NCI-H2227 (cell line): ENCODE data around the gene TMEM255B.
"Not testable (repeated sequence)": the region's sequence is repeated elsewhere in the genome, so short reads cannot be mapped to it uniquely, and the experiment has no call there.

Experiments used
- DNase-seq: peaks from one replicate; lab custom pipeline; 2025; ENCODE audit not compliant: unreplicated experiment; lab: John Stamatoyannopoulos, UW

The TMEM255B gene

GRCh38 chr13:113785051-113786010 lies 26.3 kb downstream of the TMEM255B start:
- DNase-seq = no peak

GRCh38 chr13:113786262-113786841 lies 27.3 kb downstream of the TMEM255B start:
- DNase-seq = no peak

- DNase-seq = no peak
Observed at GRCh38 chr13:113787694-113788093, 28.7 kb downstream of the TMEM255B start.

GRCh38 chr13:113788413-113789135 lies 29.5 kb downstream of the TMEM255B start:
- no peak for DNase-seq

- DNase-seq = no peak
Observed at GRCh38 chr13:113789167-113789566, 30.1 kb downstream of the TMEM255B start.

- not testable (repeated sequence) for DNase-seq
Observed at GRCh38 chr13:113789931-113790330, 30.9 kb downstream of the TMEM255B start.

GRCh38 chr13:113791226-113791625 lies 32.2 kb downstream of the TMEM255B start:
- no peak for DNase-seq

GRCh38 chr13:113791761-113792160 lies 32.7 kb downstream of the TMEM255B start:
- no peak for DNase-seq

GRCh38 chr13:113792236-113792770 lies 33.3 kb downstream of the TMEM255B start:
- DNase-seq = no peak

GRCh38 chr13:113792886-113793717 lies 34.1 kb downstream of the TMEM255B start:
- DNase-seq = no peak

- DNase-seq = no peak
Observed at GRCh38 chr13:113793718-113794085, 34.7 kb downstream of the TMEM255B start.

- DNase-seq = no peak
Observed at GRCh38 chr13:113794086-113794485, 35.1 kb downstream of the TMEM255B start.

GRCh38 chr13:113794764-113795173 lies 35.7 kb downstream of the TMEM255B start:
- no peak for DNase-seq

- DNase-seq = not testable (repeated sequence)
Observed at GRCh38 chr13:113795362-113795761, 36.3 kb downstream of the TMEM255B start.

GRCh38 chr13:113796211-113796963 lies 37.4 kb downstream of the TMEM255B start:
- no peak for DNase-seq

GRCh38 chr13:113796964-113797676 lies 38.1 kb downstream of the TMEM255B start:
- no peak for DNase-seq

GRCh38 chr13:113798200-113798811 lies 39.3 kb downstream of the TMEM255B start:
- no peak for DNase-seq

- no peak for DNase-seq
Observed at GRCh38 chr13:113800576-113800926, 41.5 kb downstream of the TMEM255B start.
